Duodenal mucosa (tissue), 2 donors: ENCODE results near the gene RPS3A.
"Not testable (repeated sequence)": the region's sequence is repeated elsewhere in the genome, so short reads cannot be mapped to it uniquely, and the experiment has no call there.

Experiments
- H3K27ac ChIP-seq: one replicate; pipeline ENCODE4 v1.7.0; 2013; ENCODE audit warnings: low read depth, low read length
- H3K27me3 ChIP-seq, 2 donors: one replicate each; pipeline ENCODE4 v1.7.0; 2013; ENCODE audit warnings: low read length in 2 of 2, control low read depth in 1 of 2; ENCODE audit not compliant: insufficient read depth in 2 of 2, control insufficient read depth in 1 of 2
- H3K36me3 ChIP-seq, 2 donors: one replicate each; pipeline ENCODE4 v1.7.0; 2013; ENCODE audit warnings: low read length in 2 of 2, control low read depth in 1 of 2; ENCODE audit not compliant: insufficient read depth in 2 of 2, control insufficient read depth in 1 of 2
- H3K4me1 ChIP-seq, 2 donors: one replicate each; pipeline ENCODE4 v1.7.0; 2013; ENCODE audit warnings: low read length in 2 of 2, control low read depth in 1 of 2; ENCODE audit not compliant: insufficient read depth in 2 of 2, control insufficient read depth in 1 of 2
- H3K4me3 ChIP-seq, 2 donors: one replicate each; pipeline ENCODE4 v1.7.0; 2013; ENCODE audit warnings: low read length in 2 of 2, low read depth in 1 of 2
- H3K9ac ChIP-seq, 2 donors: one replicate each; pipeline ENCODE4 v1.7.0; 2013; ENCODE audit warnings: low read length in 2 of 2, low read depth in 1 of 2
- H3K9me3 ChIP-seq, 2 donors: one replicate each; pipeline ENCODE4 v1.7.0; 2013; ENCODE audit warnings: low read length in 2 of 2, control low read depth in 1 of 2; ENCODE audit not compliant: control insufficient read depth in 1 of 2

The RPS3A gene

GRCh38 chr4:151107063-151107462, 7.6 kb downstream of the RPS3A start:
- Histone ChIP-seq H3K4me3 (no peak overlapping the region), H3K27me3 (no peaks in the 10 kb centered on the region), H3K4me1 (no peaks in the 10 kb centered on the region), H3K27ac (no peak overlapping the region), H3K9me3 (no peaks in the 10 kb centered on the region), H3K9ac (no peak overlapping the region), H3K36me3 (peaks cover 17 to 61% of the 10 kb centered on the region in 2 donors)

GRCh38 chr4:151110236-151110635, 10.8 kb downstream of the RPS3A start:
- no peaks in the 10 kb centered on the region for H3K4me1 ChIP-seq
- peaks cover 5 to 55% of the 10 kb centered on the region in 2 donors for H3K36me3 ChIP-seq
- H3K27me3 ChIP-seq = no peaks in the 10 kb centered on the region
- no peak overlapping the region for H3K4me3 ChIP-seq
- no peak overlapping the region for H3K27ac ChIP-seq
- no peak overlapping the region for H3K9ac ChIP-seq
- no peaks in the 10 kb centered on the region for H3K9me3 ChIP-seq

- Histone ChIP-seq H3K27ac (no peak overlapping the region), H3K4me3 (no peak overlapping the region), H3K27me3 (no peaks in the 10 kb centered on the region), H3K9me3 (no peaks in the 10 kb centered on the region), H3K9ac (no peak overlapping the region), H3K36me3 (peaks cover 5 to 34% of the 10 kb centered on the region in 2 donors), H3K4me1 (peaks cover 0 to 4% of the 10 kb centered on the region in 2 donors)
Observed at GRCh38 chr4:151114338-151114737, 14.9 kb downstream of the RPS3A start.

GRCh38 chr4:151114986-151115385, 15.6 kb downstream of the RPS3A start:
- H3K4me3 ChIP-seq = no peak overlapping the region
- peaks cover 5 to 41% of the 10 kb centered on the region in 2 donors for H3K36me3 ChIP-seq
- H3K9ac ChIP-seq = no peak overlapping the region
- peaks cover 0 to 4% of the 10 kb centered on the region in 2 donors for H3K4me1 ChIP-seq
- no peaks in the 10 kb centered on the region for H3K27me3 ChIP-seq
- H3K9me3 ChIP-seq = no peaks in the 10 kb centered on the region
- H3K27ac ChIP-seq = no peak overlapping the region

DNA sequence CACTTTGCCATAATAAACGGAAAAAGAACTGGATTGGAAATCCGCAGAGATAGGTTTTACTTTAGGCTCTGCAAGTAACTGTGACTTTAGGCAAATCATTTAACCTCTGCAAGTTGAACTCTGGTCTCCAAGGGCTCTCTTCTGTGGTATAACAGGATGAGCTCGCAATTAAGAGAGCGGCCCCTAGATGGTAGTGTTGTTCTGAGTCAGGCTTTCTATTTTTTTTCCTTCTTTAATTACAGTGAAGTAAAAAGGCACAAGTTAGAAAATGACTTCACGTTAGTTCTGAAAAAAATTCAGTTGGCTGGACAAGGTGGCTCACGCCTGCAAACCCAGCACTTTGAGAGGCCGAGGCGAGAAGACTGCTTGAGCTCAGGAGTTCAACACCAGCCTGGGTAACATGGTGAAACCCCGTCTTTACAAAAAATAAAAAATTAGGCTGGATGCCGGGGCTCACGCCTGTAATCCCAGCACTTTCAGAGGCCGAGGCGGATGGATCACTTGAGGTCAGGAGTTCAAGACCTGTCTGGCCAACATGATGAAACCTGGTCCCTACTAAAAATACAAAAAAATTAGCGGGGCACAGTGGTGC, 18.0 kb downstream of the RPS3A start:
- Histone ChIP-seq H3K9ac (no peak overlapping the region), H3K9me3 (no peaks in the 10 kb centered on the region), H3K27ac (no peak overlapping the region), H3K27me3 (no peaks in the 10 kb centered on the region), H3K36me3 (peaks cover 5 to 44% of the 10 kb centered on the region in 2 donors), H3K4me1 (peaks cover 0 to 4% of the 10 kb centered on the region in 2 donors), H3K4me3 (no peak overlapping the region)

DNA sequence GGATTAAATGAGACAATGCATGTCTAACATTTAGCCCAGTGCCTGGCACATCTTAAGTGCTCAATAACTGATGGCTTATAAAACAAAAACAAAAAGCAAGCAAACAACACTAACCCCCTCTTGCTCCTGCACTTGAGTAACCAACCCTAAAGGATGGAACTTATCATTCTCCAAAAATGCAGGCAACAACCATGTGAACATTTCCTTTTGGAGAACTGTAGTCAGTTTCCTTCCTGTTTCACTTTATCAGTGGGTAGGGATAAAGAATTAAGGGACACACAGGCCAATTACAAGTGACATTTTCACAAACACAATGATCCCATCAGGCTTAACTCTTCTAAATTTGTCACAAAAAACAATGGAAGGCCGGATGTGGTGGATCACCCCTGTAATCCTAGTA, 30.4 kb downstream of the RPS3A start:
- H3K27me3 ChIP-seq = no peaks in the 10 kb centered on the region
- H3K4me3 ChIP-seq = no peak overlapping the region
- no peaks in the 10 kb centered on the region for H3K9me3 ChIP-seq
- H3K27ac ChIP-seq = no peak overlapping the region
- H3K9ac ChIP-seq = no peak overlapping the region
- peaks cover 10 to 48% of the 10 kb centered on the region in 2 donors for H3K36me3 ChIP-seq
- H3K4me1 ChIP-seq = no peaks in the 10 kb centered on the region

GRCh38 chr4:151133311-151133710, 33.9 kb downstream of the RPS3A start:
- Histone ChIP-seq H3K4me3 (no peak overlapping the region), H3K36me3 (peaks cover 0 to 49% of the 10 kb centered on the region in 2 donors), H3K27ac (no peak overlapping the region), H3K27me3 (no peaks in the 10 kb centered on the region), H3K9ac (no peak overlapping the region), H3K9me3 (no peaks in the 10 kb centered on the region), H3K4me1 (no peaks in the 10 kb centered on the region)

DNA sequence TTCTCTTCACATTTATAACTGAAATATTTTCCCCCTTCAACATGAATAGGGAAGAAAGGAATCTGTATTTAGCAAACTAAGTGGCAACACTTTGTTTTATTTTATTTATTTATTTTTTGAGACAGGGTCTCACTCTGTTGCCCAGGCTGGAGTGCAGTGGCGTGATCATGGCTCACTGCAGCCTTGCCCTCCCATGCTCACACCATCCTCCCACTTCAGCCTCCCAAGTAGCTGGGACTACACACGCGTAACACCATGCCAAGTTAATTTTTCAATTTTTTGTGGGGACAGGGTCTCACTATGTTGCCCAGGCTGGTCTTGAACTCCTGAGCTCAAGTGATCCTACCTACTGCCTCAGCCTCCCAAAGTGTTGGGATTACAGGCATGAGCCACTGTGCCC, 36.6 kb downstream of the RPS3A start:
- H3K4me3 ChIP-seq, H3K4me1 ChIP-seq, H3K27ac ChIP-seq, H3K9me3 ChIP-seq, H3K27me3 ChIP-seq, H3K9ac ChIP-seq: not testable (repeated sequence)
- H3K36me3 ChIP-seq = peaks cover 3 to 51% of the 10 kb centered on the region in 2 donors

DNA sequence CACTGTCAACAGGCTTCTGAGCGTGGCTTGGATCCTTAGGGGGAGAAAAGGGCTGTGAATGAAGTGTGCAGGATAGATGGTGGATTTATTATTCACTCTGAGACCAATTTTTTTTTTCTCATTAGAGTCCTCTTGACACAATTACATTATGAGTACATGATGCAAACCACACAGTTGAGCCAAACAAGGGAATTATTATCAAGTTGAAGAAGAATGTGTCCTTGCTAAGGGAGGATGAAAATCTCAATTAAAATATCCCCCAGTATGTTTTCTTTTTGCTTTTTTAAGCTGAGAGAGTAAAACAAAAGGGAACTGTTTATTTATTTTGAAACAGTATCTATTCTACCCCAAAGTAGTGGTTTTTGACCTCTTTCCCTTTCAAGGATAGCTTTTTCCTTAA, 40.4 kb downstream of the RPS3A start:
- Histone ChIP-seq H3K4me3 (no peak overlapping the region), H3K9me3 (no peaks in the 10 kb centered on the region), H3K27ac (no peak overlapping the region), H3K9ac (no peak overlapping the region), H3K27me3 (no peaks in the 10 kb centered on the region), H3K4me1 (no peaks in the 10 kb centered on the region), H3K36me3 (peaks cover 9 to 68% of the 10 kb centered on the region in 2 donors)

GRCh38 chr4:151142758-151143157, 43.3 kb downstream of the RPS3A start:
- Histone ChIP-seq H3K9me3 (no peaks in the 10 kb centered on the region), H3K9ac (no peak overlapping the region), H3K36me3 (peaks cover 15 to 80% of the 10 kb centered on the region in 2 donors), H3K4me1 (no peaks in the 10 kb centered on the region), H3K4me3 (no peak overlapping the region), H3K27ac (no peak overlapping the region), H3K27me3 (no peaks in the 10 kb centered on the region)

DNA sequence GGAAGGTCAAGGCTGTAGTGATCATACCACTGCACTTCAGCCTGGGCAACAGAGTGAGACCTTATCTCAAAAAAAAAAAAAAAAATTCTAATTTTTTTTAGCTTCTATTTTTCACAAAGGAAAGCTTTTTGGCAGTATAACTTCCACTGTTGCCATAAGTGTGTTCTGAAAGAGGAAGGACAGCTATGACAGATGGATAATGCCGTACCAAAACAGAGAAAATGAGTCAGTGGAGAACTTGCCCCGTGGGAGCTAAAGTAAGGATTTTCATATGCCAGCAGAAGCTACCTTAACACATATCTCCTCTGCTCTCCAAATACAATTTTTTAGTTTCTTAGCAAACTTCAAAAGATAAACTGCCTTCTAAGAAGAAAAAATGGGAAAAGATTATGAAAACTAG, 43.7 kb downstream of the RPS3A start:
- no peak overlapping the region for H3K4me3 ChIP-seq
- no peak overlapping the region for H3K9ac ChIP-seq
- H3K27me3 ChIP-seq = no peaks in the 10 kb centered on the region
- peaks cover 15 to 79% of the 10 kb centered on the region in 2 donors for H3K36me3 ChIP-seq
- no peaks in the 10 kb centered on the region for H3K4me1 ChIP-seq
- H3K9me3 ChIP-seq = no peaks in the 10 kb centered on the region
- no peak overlapping the region for H3K27ac ChIP-seq
